ENCODE results near the gene PATL1.
A peak's percentile ranks its signal among the peaks of the same experiment; 100 is the strongest.

Gene PATL1

GRCh38 chr11:59673291-59673690 is 4.5 kb upstream of the PATL1 start:
- Histone ChIP-seq H3K36me3 (ENCODE audit: control insufficient read depth, insufficient read depth, low read length, severe bottlenecking) (no peaks in the 10 kb centered on the region), H3K9me3 (ENCODE audit: control insufficient read depth, low read length) (no peaks in the 10 kb centered on the region), H3K9ac (ENCODE audit: low read length) (no peak overlapping the region), H3K27me3 (replicated peaks; ENCODE audit: control insufficient read depth, insufficient read depth, low read length) (no peaks in the 10 kb centered on the region), H3K4me3 (ENCODE audit: low read length) (no peak overlapping the region), H3K4me1 (ENCODE audit: control insufficient read depth, insufficient read depth, low read length) (peaks cover 12% of the 10 kb centered on the region)
- DNase-seq (ENCODE audit: low read depth), result no peak

- no peaks in the 10 kb centered on the region for H3K9me3 ChIP-seq (ENCODE audit: control insufficient read depth, low read length)
- H3K4me1 ChIP-seq (ENCODE audit: control insufficient read depth, insufficient read depth, low read length), result peaks cover 26% of the 10 kb centered on the region
- peaks cover 4% of the 10 kb centered on the region for H3K36me3 ChIP-seq (ENCODE audit: control insufficient read depth, insufficient read depth, low read length, severe bottlenecking)
- DNase-seq (ENCODE audit: low read depth), result no peak
- no peak overlapping the region for H3K4me3 ChIP-seq (ENCODE audit: low read length)
- no peaks in the 10 kb centered on the region for H3K27me3 ChIP-seq (replicated peaks; ENCODE audit: control insufficient read depth, insufficient read depth, low read length)
- no peak overlapping the region for H3K9ac ChIP-seq (ENCODE audit: low read length)
Measured at GRCh38 chr11:59671471-59671870, 2.6 kb upstream of the PATL1 start.

GRCh38 chr11:59669611-59670009 is 773 bp upstream of the PATL1 start:
- Histone ChIP-seq H3K9me3 (ENCODE audit: control insufficient read depth, low read length) (no peaks in the 10 kb centered on the region), H3K27me3 (replicated peaks; ENCODE audit: control insufficient read depth, insufficient read depth, low read length) (no peaks in the 10 kb centered on the region), H3K9ac (ENCODE audit: low read length) (peak overlapping the region; percentile 98), H3K36me3 (ENCODE audit: control insufficient read depth, insufficient read depth, low read length, severe bottlenecking) (peaks cover 22% of the 10 kb centered on the region), H3K4me3 (ENCODE audit: low read length) (peak overlapping the region; percentile 92), H3K4me1 (ENCODE audit: control insufficient read depth, insufficient read depth, low read length) (peaks cover 30% of the 10 kb centered on the region)
- peak; percentile 90 for DNase-seq (ENCODE audit: low read depth)

- H3K4me3 ChIP-seq (ENCODE audit: low read length), result peak overlapping the region; percentile 92
- peaks cover 30% of the 10 kb centered on the region for H3K4me1 ChIP-seq (ENCODE audit: control insufficient read depth, insufficient read depth, low read length)
- peak; percentile 80 for DNase-seq (ENCODE audit: low read depth)
- no peaks in the 10 kb centered on the region for H3K27me3 ChIP-seq (replicated peaks; ENCODE audit: control insufficient read depth, insufficient read depth, low read length)
- no peaks in the 10 kb centered on the region for H3K9me3 ChIP-seq (ENCODE audit: control insufficient read depth, low read length)
- peaks cover 35% of the 10 kb centered on the region for H3K36me3 ChIP-seq (ENCODE audit: control insufficient read depth, insufficient read depth, low read length, severe bottlenecking)
- H3K9ac ChIP-seq (ENCODE audit: low read length), result peak overlapping the region; percentile 88
Measured at GRCh38 chr11:59668188-59668949, 468 bp downstream of the PATL1 start.

- DNase-seq (ENCODE audit: low read depth), result no peak
Measured at GRCh38 chr11:59667812-59668187, 1.0 kb downstream of the PATL1 start.

GRCh38 chr11:59666969-59667368 is 1.9 kb downstream of the PATL1 start:
- Histone ChIP-seq H3K36me3 (ENCODE audit: control insufficient read depth, insufficient read depth, low read length, severe bottlenecking) (peaks cover 49% of the 10 kb centered on the region), H3K9me3 (ENCODE audit: control insufficient read depth, low read length) (no peaks in the 10 kb centered on the region), H3K9ac (ENCODE audit: low read length) (peak overlapping the region; percentile 88), H3K4me3 (ENCODE audit: low read length) (peak overlapping the region; percentile 92), H3K27me3 (replicated peaks; ENCODE audit: control insufficient read depth, insufficient read depth, low read length) (no peaks in the 10 kb centered on the region), H3K4me1 (ENCODE audit: control insufficient read depth, insufficient read depth, low read length) (peaks cover 30% of the 10 kb centered on the region)
- DNase-seq (ENCODE audit: low read depth), result peak; percentile 82

More at GRCh38 chr11:59667812-59668187, 1.0 kb downstream of the PATL1 start:
- Histone ChIP-seq H3K36me3 (ENCODE audit: control insufficient read depth, insufficient read depth, low read length, severe bottlenecking) (peaks cover 40% of the 10 kb centered on the region), H3K4me3 (ENCODE audit: low read length) (peak overlapping the region; percentile 92), H3K27me3 (replicated peaks; ENCODE audit: control insufficient read depth, insufficient read depth, low read length) (no peaks in the 10 kb centered on the region), H3K4me1 (ENCODE audit: control insufficient read depth, insufficient read depth, low read length) (peaks cover 30% of the 10 kb centered on the region), H3K9ac (ENCODE audit: low read length) (peak overlapping the region; percentile 88), H3K9me3 (ENCODE audit: control insufficient read depth, low read length) (no peaks in the 10 kb centered on the region)

- Histone ChIP-seq H3K4me3 (ENCODE audit: low read length) (no peak overlapping the region), H3K36me3 (ENCODE audit: control insufficient read depth, insufficient read depth, low read length, severe bottlenecking) (peaks cover 98% of the 10 kb centered on the region), H3K4me1 (ENCODE audit: control insufficient read depth, insufficient read depth, low read length) (peaks cover 4% of the 10 kb centered on the region), H3K9me3 (ENCODE audit: control insufficient read depth, low read length) (no peaks in the 10 kb centered on the region), H3K9ac (ENCODE audit: low read length) (no peak overlapping the region), H3K27me3 (replicated peaks; ENCODE audit: control insufficient read depth, insufficient read depth, low read length) (no peaks in the 10 kb centered on the region)
- no peak for DNase-seq (ENCODE audit: low read depth)
Measured at GRCh38 chr11:59660621-59661020, 8.2 kb downstream of the PATL1 start.

- Histone ChIP-seq H3K36me3 (ENCODE audit: control insufficient read depth, insufficient read depth, low read length, severe bottlenecking) (peaks cover 98% of the 10 kb centered on the region), H3K27me3 (replicated peaks; ENCODE audit: control insufficient read depth, insufficient read depth, low read length) (no peaks in the 10 kb centered on the region)
- DNase-seq (ENCODE audit: low read depth), result no peak
Measured at GRCh38 chr11:59659981-59660380, 8.9 kb downstream of the PATL1 start.

GRCh38 chr11:59658036-59658435 is 10.8 kb downstream of the PATL1 start:
- H3K4me1 ChIP-seq (ENCODE audit: control insufficient read depth, insufficient read depth, low read length), result no peaks in the 10 kb centered on the region
- H3K36me3 ChIP-seq (ENCODE audit: control insufficient read depth, insufficient read depth, low read length, severe bottlenecking), result peaks cover 98% of the 10 kb centered on the region
- no peak for DNase-seq (ENCODE audit: low read depth)
- no peak overlapping the region for H3K4me3 ChIP-seq (ENCODE audit: low read length)
- no peaks in the 10 kb centered on the region for H3K9me3 ChIP-seq (ENCODE audit: control insufficient read depth, low read length)
- H3K27me3 ChIP-seq (replicated peaks; ENCODE audit: control insufficient read depth, insufficient read depth, low read length), result no peaks in the 10 kb centered on the region
- no peak overlapping the region for H3K9ac ChIP-seq (ENCODE audit: low read length)

More at GRCh38 chr11:59659981-59660380, 8.9 kb downstream of the PATL1 start:
- Histone ChIP-seq H3K9ac (ENCODE audit: low read length) (no peak overlapping the region), H3K9me3 (ENCODE audit: control insufficient read depth, low read length) (no peaks in the 10 kb centered on the region), H3K4me3 (ENCODE audit: low read length) (no peak overlapping the region), H3K4me1 (ENCODE audit: control insufficient read depth, insufficient read depth, low read length) (no peaks in the 10 kb centered on the region)

- no peak overlapping the region for H3K4me3 ChIP-seq (ENCODE audit: low read length)
- no peaks in the 10 kb centered on the region for H3K4me1 ChIP-seq (ENCODE audit: control insufficient read depth, insufficient read depth, low read length)
- H3K9me3 ChIP-seq (ENCODE audit: control insufficient read depth, low read length), result no peaks in the 10 kb centered on the region
- no peaks in the 10 kb centered on the region for H3K27me3 ChIP-seq (replicated peaks; ENCODE audit: control insufficient read depth, insufficient read depth, low read length)
- no peak overlapping the region for H3K9ac ChIP-seq (ENCODE audit: low read length)
- no peak for DNase-seq (ENCODE audit: low read depth)
- peaks cover 99% of the 10 kb centered on the region for H3K36me3 ChIP-seq (ENCODE audit: control insufficient read depth, insufficient read depth, low read length, severe bottlenecking)
Measured at GRCh38 chr11:59654893-59655292, 13.9 kb downstream of the PATL1 start.

- no peaks in the 10 kb centered on the region for H3K9me3 ChIP-seq (ENCODE audit: control insufficient read depth, low read length)
- H3K36me3 ChIP-seq (ENCODE audit: control insufficient read depth, insufficient read depth, low read length, severe bottlenecking), result peaks cover 94% of the 10 kb centered on the region
- no peak for DNase-seq (ENCODE audit: low read depth)
- H3K27me3 ChIP-seq (replicated peaks; ENCODE audit: control insufficient read depth, insufficient read depth, low read length), result no peaks in the 10 kb centered on the region
- H3K9ac ChIP-seq (ENCODE audit: low read length), result no peak overlapping the region
- no peaks in the 10 kb centered on the region for H3K4me1 ChIP-seq (ENCODE audit: control insufficient read depth, insufficient read depth, low read length)
- H3K4me3 ChIP-seq (ENCODE audit: low read length), result no peak overlapping the region
Measured at GRCh38 chr11:59647245-59647980, 21.4 kb downstream of the PATL1 start.

All from adipocyte (in vitro differentiated cells).